Kidney (tissue), 14 donors: Measurements from ENCODE around the gene TAS2R5. TPM values are rescaled to one million over a fixed set of nuclear protein-coding genes. Genes with fewer than 3 reads are reported as not detected.
"Not testable (repeated sequence)": the region's sequence is repeated elsewhere in the genome, so short reads cannot be mapped to it uniquely, and the experiment has no call there.

Experiments
- DNase-seq, 5 donors: peaks; one replicate each; pipeline ENCODE4 v3.0.0-alpha.2; 2013 to 2020
- FAIRE-seq: peaks from 2 replicates; lab custom pipeline; 2012; peaks lifted over from hg19 to GRCh38; lab: Jason Lieb, UNC
- H3K27ac ChIP-seq, 2 donors: one replicate each; pipeline ENCODE4 v1.7.0; 2013; ENCODE audit warnings: low read depth in 2 of 2, low read length in 2 of 2, inconsistent platforms in 1 of 2
- H3K27me3 ChIP-seq: one replicate; pipeline ENCODE4 v1.7.1; 2013; ENCODE audit warnings: low read length, inconsistent platforms; ENCODE audit not compliant: control insufficient read depth, insufficient read depth
- H3K36me3 ChIP-seq, 3 donors: one replicate each; pipeline versions ENCODE4 v1.7.0 to v1.7.1; 2013; ENCODE audit warnings: low read length in 3 of 3, control low read depth in 1 of 3, inconsistent platforms in 1 of 3; ENCODE audit not compliant: insufficient read depth in 3 of 3, control insufficient read depth in 2 of 3
- H3K4me1 ChIP-seq, 3 donors: one replicate each; pipeline versions ENCODE4 v1.7.0 to v1.7.1; 2013; ENCODE audit warnings: low read length in 3 of 3, inconsistent platforms in 1 of 3, low read depth in 1 of 3; ENCODE audit not compliant: control insufficient read depth in 2 of 3, insufficient read depth in 2 of 3
- H3K4me3 ChIP-seq, 3 donors: one replicate each; pipeline versions ENCODE4 v1.7.0 to v1.8.1; 2013; ENCODE audit warnings: low read length in 3 of 3, control low read depth in 1 of 3, inconsistent platforms in 1 of 3
- H3K9ac ChIP-seq, 3 donors: one replicate each; pipeline versions ENCODE4 v1.7.0 to v1.7.1; 2013; ENCODE audit warnings: low read length in 3 of 3, control low read depth in 1 of 3, inconsistent platforms in 1 of 3
- H3K9me3 ChIP-seq, 3 donors: one replicate each; pipeline versions ENCODE4 v1.7.0 to v1.7.1; 2013; ENCODE audit warnings: low read length in 3 of 3, control low read depth in 1 of 3, inconsistent platforms in 1 of 3; ENCODE audit not compliant: control insufficient read depth in 2 of 3, insufficient read depth in 1 of 3
- CTCF ChIP-seq: IDR thresholded peaks from 3 replicates; pipeline ENCODE4 v1.5.1; 2012; ENCODE audit warnings: mild to moderate bottlenecking, moderate library complexity, borderline replicate concordance; ENCODE audit not compliant: insufficient read depth; ENCODE audit errors: extremely low read depth
- intact Hi-C: fragments of 100-400 bp; cut with DNase I; formaldehyde crosslinking; loops from one replicate; pipeline ENCODE4 v1.11.1; 2022
- polyA plus RNA-seq: library from polyadenylated mRNA; stranded (reverse); fragments of 350-450 nt; fragmentation: Illumina TruSeq; extraction: RNeasy Lipid Tissue Mini Kit (QIAGEN cat#74804); gene quantifications from one replicate; pipeline ENCODE4 v1.2.3, GENCODE V29; 2014; ENCODE audit warnings: low read depth, low replicate concordance; ENCODE audit not compliant: insufficient read depth
- total RNA-seq: library from RNA; stranded (reverse); fragmentation: NEBNext Ultra II Directional; extraction: Animal tissue kit (Norgen Biotek cat#: 25700); gene quantifications from one replicate; pipeline ENCODE4 v1.2.1, GENCODE V29; 2021
- donor health status: control.
- donor health status: control.
- donor health status: control.
- donor health status: control.
- donor health status: control.
- donor health status: DM: yes; HTN: yes; CAD: no.
- donor health status: Normal renal cell carcinoma (clear cell type).

TAS2R5 gene
- total and polyA plus RNA-seq, 2 donors from 2014 or later: 2.5 TPM; not detected in 1

DNA sequence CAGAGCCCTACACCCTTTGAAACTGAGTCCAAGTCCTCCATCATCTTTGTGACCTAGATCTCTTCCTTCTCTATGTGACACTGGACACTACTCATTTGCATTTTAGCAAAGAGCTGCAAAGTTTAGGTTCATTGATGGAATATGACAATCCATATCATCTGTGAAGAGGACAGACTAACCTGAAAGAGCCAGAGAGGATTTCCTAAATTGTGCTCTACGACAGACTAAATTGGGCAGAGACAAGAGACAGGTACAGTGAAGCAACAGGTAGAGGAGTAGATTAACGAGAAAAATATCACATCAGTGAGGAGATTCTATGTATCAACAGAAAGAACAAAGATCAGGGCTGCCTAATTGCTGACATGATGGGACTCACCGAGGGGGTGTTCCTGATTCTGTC, 26.2 kb upstream of the TAS2R5 start, which contains the start of gene TAS2R3:
Gene TAS2R3 (plus strand): TSS at position 301 of the 400 bp plus-strand sequence. CDS start 62 bp downstream, at position 363.
- DNase-seq: no peak
- Histone ChIP-seq H3K27ac (no peak within 1 kb of the TSS), H3K9ac (no peak within 1 kb of the TSS), H3K36me3 (peaks cover 2 to 24% (median 13%) of the 10 kb centered on the region in 3 donors), H3K27me3 (no peaks in the 10 kb centered on the region), H3K4me3 (no peak within 1 kb of the TSS), H3K9me3 (no peaks in the 10 kb centered on the region), H3K4me1 (no peaks in the 10 kb centered on the region)
- intact Hi-C loops: no loop called here
- FAIRE-seq: no peak
- no peak for TF ChIP-seq CTCF

- H3K4me3 ChIP-seq, H3K9me3 ChIP-seq, DNase-seq, FAIRE-seq, H3K27ac ChIP-seq, H3K9ac ChIP-seq, H3K27me3 ChIP-seq, H3K4me1 ChIP-seq, H3K36me3 ChIP-seq, intact Hi-C loops: not testable (repeated sequence)
These were observed 19.9 kb upstream of the TAS2R5 start for GRCh38 chr7:141770083-141770583.

DNA sequence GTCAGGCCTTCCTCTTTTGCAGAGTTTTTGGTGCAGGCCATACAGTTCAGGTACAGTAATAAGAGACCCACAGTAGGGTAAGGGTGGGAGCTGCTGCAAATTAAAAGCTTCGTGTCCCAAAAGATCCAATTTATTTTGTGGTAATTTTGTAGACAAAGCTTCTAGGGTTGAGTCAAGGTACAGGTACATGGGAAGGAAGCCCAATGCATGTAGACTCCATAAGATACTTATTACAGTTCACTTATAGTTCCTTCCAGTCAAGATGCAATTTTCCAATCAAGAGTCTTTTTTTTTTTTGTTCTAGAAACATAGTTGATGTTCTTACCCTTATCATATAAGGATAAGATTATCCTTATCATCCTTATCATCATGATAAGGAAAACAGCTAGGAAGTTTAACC, 13.6 kb upstream of the TAS2R5 start, which contains the start of gene TAS2R4:
Gene TAS2R4 (plus strand): TSS at position 301 of the 400 bp plus-strand sequence. CDS start 1,815 bp downstream, outside the sequence.
- FAIRE-seq: no peak

More for the DNA sequence above, 13.6 kb upstream of the TAS2R5 start, which contains the start of gene TAS2R4:
- Histone ChIP-seq H3K4me1 (no peaks in the 10 kb centered on the region), H3K27me3 (no peaks in the 10 kb centered on the region), H3K4me3 (no peak within 1 kb of the TSS), H3K27ac (no peak within 1 kb of the TSS), H3K9me3 (no peaks in the 10 kb centered on the region), H3K36me3 (peaks cover 0 to 9% (median 3%) of the 10 kb centered on the region in 3 donors), H3K9ac (no peak within 1 kb of the TSS)
- no peak for TF ChIP-seq CTCF
- intact Hi-C loops: no loop called here
- DNase-seq: no peak
